OCI-LY1 (cell line): Measurements from ENCODE around the gene SV2B.

Source experiments
- H2AFZ ChIP-seq: fragments of 200-600 bp; sonication (generic), shearing (Covaris generic); 2 replicates; pipeline ENCODE4 v1.6.0; 2014; ENCODE audit warnings: antibody characterized with exemption, mild to moderate bottlenecking, low read length
- H3F3A ChIP-seq: fragments of 200-600 bp; sonication (generic), shearing (Covaris generic); 2 replicates; pipeline ENCODE4 v1.6.0; 2014; ENCODE audit warnings: mild to moderate bottlenecking, antibody characterized with exemption, low read length, moderate library complexity; ENCODE audit not compliant: insufficient read depth
- H3K27ac ChIP-seq: fragments of 200-600 bp; sonication (generic); 2 replicates; pipeline ENCODE4 v1.5.1; 2014; ENCODE audit warnings: low read length, mixed run types, mild to moderate bottlenecking, low read depth; ENCODE audit not compliant: poor library complexity, severe bottlenecking
- H3K27me3 ChIP-seq: fragments of 200-600 bp; sonication (generic); 2 replicates; pipeline ENCODE4 v1.6.0; 2014; ENCODE audit warnings: antibody characterized with exemption, mild to moderate bottlenecking, low read length, moderate library complexity; ENCODE audit not compliant: insufficient read depth
- H3K36me3 ChIP-seq: fragments of 200-600 bp; sonication (generic); 2 replicates; pipeline ENCODE4 v1.6.1; 2014; ENCODE audit warnings: mild to moderate bottlenecking, antibody characterized with exemption, low read length, moderate library complexity, mixed read lengths; ENCODE audit not compliant: insufficient read depth
- H3K4me1 ChIP-seq: fragments of 200-600 bp; sonication (generic); 2 replicates; pipeline ENCODE4 v1.5.1; 2014; ENCODE audit warnings: mild to moderate bottlenecking, low read length, moderate library complexity; ENCODE audit not compliant: insufficient read depth, severe bottlenecking
- H3K4me2 ChIP-seq: fragments of 200-600 bp; sonication (generic), shearing (Covaris generic); 2 replicates; pipeline ENCODE4 v1.6.1; 2014; ENCODE audit warnings: low read length
- H3K4me3 ChIP-seq: fragments of 200-600 bp; sonication (generic); 2 replicates; pipeline ENCODE4 v1.5.1; 2014; ENCODE audit warnings: low read length, low read depth, mild to moderate bottlenecking, mixed read lengths; ENCODE audit not compliant: poor library complexity, severe bottlenecking
- H3K79me2 ChIP-seq: fragments of 200-600 bp; shearing (Covaris generic); 2 replicates; pipeline ENCODE4 v1.6.1; 2016; ENCODE audit warnings: mixed run types, low read length, mixed read lengths; ENCODE audit not compliant: insufficient read depth
- H3K9ac ChIP-seq: fragments of 200-600 bp; sonication (generic), shearing (Covaris generic); 2 replicates; pipeline ENCODE4 v1.6.1; 2014; ENCODE audit warnings: mild to moderate bottlenecking, low read length, mixed read lengths
- H3K9me2 ChIP-seq: fragments of 200-600 bp; sonication (generic), shearing (Covaris generic); 2 replicates; pipeline ENCODE4 v1.6.1; 2014; ENCODE audit warnings: low read depth, mild to moderate bottlenecking, low read length, mixed read lengths
- H3K9me3 ChIP-seq: fragments of 200-600 bp; shearing (Covaris generic); 2 replicates; pipeline ENCODE4 v1.6.1; 2014; ENCODE audit warnings: low read length, mixed read lengths
- H4K20me1 ChIP-seq: fragments of 200-600 bp; sonication (generic), shearing (Covaris generic); 2 replicates; pipeline ENCODE4 v1.6.0; 2016; ENCODE audit warnings: mild to moderate bottlenecking, low read length; ENCODE audit not compliant: insufficient read depth
- EZH2 ChIP-seq: fragments of 200-600 bp; sonication (generic), shearing (Covaris generic); IDR thresholded peaks from 2 replicates; pipeline ENCODE4 v1.8.0; 2017; ENCODE audit warnings: borderline replicate concordance, mixed run types, mild to moderate bottlenecking, antibody characterized with exemption, low read length, moderate library complexity, mixed read lengths
- TF ChIP-seq, protein P1 (sequence below): fragments of 200-600 bp; sonication (generic), shearing (Covaris generic); IDR thresholded peaks from 2 replicates; pipeline ENCODE4 v1.5.1; 2017; ENCODE audit warnings: mild to moderate bottlenecking, antibody characterized with exemption, low read length, moderate library complexity, mixed read lengths

The SV2B gene

DNA sequence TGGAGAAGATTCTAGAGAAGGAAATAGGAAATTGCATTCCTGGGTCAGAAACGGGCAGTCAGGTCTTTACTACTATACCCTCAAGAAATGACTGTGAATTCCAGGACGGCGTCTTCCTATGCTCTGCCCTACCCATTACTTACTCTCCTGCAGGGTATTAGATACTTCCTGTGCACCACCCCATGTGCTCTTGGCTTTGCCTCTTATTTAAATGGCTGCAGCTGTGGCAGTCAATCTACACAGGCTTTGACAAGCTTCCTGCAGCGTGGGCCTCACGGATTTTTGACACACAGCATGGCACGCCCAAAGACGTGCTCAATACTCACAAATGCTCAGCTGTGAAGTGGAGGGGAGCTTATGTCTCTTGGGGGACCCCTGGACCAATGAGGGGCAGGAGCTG, 206.1 kb downstream of the SV2B start:
- Histone ChIP-seq H4K20me1 (no peaks in the 10 kb centered on the region), H3K27ac (no peak overlapping the region), H3K9ac (no peak overlapping the region), H3K4me1 (no peaks in the 10 kb centered on the region), H3F3A (no peaks in the 10 kb centered on the region), H3K4me2 (no peak overlapping the region), H3K9me2 (no peaks in the 10 kb centered on the region), H3K27me3 (no peaks in the 10 kb centered on the region), H3K36me3 (no peaks in the 10 kb centered on the region), H3K4me3 (no peak overlapping the region), H2AFZ (no peak overlapping the region), H3K79me2 (no peaks in the 10 kb centered on the region), H3K9me3 (no peaks in the 10 kb centered on the region)
- TF ChIP-seq, protein P1, sequence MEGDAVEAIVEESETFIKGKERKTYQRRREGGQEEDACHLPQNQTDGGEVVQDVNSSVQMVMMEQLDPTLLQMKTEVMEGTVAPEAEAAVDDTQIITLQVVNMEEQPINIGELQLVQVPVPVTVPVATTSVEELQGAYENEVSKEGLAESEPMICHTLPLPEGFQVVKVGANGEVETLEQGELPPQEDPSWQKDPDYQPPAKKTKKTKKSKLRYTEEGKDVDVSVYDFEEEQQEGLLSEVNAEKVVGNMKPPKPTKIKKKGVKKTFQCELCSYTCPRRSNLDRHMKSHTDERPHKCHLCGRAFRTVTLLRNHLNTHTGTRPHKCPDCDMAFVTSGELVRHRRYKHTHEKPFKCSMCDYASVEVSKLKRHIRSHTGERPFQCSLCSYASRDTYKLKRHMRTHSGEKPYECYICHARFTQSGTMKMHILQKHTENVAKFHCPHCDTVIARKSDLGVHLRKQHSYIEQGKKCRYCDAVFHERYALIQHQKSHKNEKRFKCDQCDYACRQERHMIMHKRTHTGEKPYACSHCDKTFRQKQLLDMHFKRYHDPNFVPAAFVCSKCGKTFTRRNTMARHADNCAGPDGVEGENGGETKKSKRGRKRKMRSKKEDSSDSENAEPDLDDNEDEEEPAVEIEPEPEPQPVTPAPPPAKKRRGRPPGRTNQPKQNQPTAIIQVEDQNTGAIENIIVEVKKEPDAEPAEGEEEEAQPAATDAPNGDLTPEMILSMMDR: no peak
- no peak for TF ChIP-seq EZH2

GRCh38 chr15:91307601-91308000, 207.5 kb downstream of the SV2B start:
- H4K20me1 ChIP-seq: no peaks in the 10 kb centered on the region
- H3K9me3 ChIP-seq: no peaks in the 10 kb centered on the region
- H3K4me3 ChIP-seq: no peak overlapping the region
- no peaks in the 10 kb centered on the region for H3K36me3 ChIP-seq
- TF ChIP-seq, protein P1: no peak
- no peak for TF ChIP-seq EZH2
- H3F3A ChIP-seq: no peaks in the 10 kb centered on the region
- H3K79me2 ChIP-seq: no peaks in the 10 kb centered on the region
- no peak overlapping the region for H3K9ac ChIP-seq
- no peaks in the 10 kb centered on the region for H3K9me2 ChIP-seq
- H3K27me3 ChIP-seq: no peaks in the 10 kb centered on the region
- H3K4me1 ChIP-seq: no peaks in the 10 kb centered on the region
- no peak overlapping the region for H3K4me2 ChIP-seq
- H3K27ac ChIP-seq: no peak overlapping the region
- no peak overlapping the region for H2AFZ ChIP-seq

DNA sequence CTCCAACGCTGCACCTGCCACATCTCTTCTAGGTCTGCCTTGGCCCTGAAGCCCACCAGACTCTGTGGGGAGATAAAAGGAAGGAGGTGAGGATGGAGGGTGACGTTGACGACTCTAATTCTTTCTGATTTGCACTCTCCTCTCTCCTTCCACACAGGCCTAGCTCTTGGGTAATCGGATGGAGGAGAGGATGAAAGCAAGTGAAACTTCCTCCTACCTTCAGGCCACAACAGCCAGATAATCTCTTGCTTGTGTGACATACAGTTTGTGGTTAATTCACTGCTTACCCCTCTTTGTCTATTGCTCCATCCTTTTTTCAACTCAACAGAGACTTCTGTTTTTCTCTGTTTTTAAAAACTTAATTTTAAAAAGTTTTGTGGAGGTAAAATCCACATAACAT, 208.1 kb downstream of the SV2B start:
- H3K9ac ChIP-seq: no peak overlapping the region
- no peaks in the 10 kb centered on the region for H3K79me2 ChIP-seq
- TF ChIP-seq, protein P1: no peak
- no peak for TF ChIP-seq EZH2
- no peaks in the 10 kb centered on the region for H3K9me3 ChIP-seq
- no peaks in the 10 kb centered on the region for H4K20me1 ChIP-seq
- no peaks in the 10 kb centered on the region for H3F3A ChIP-seq
- H3K27ac ChIP-seq: no peak overlapping the region
- no peaks in the 10 kb centered on the region for H3K27me3 ChIP-seq
- no peaks in the 10 kb centered on the region for H3K36me3 ChIP-seq
- H3K4me3 ChIP-seq: no peak overlapping the region
- H3K9me2 ChIP-seq: no peaks in the 10 kb centered on the region
- no peaks in the 10 kb centered on the region for H3K4me1 ChIP-seq
- no peak overlapping the region for H3K4me2 ChIP-seq
- H2AFZ ChIP-seq: no peak overlapping the region
